SKM-1 (cell line): ENCODE data around the gene ATG4A.

Experiments used
- DNase-seq: peaks from one replicate; lab custom pipeline; 2025; ENCODE audit not compliant: unreplicated experiment; lab: John Stamatoyannopoulos, UW

ATG4A gene

DNA sequence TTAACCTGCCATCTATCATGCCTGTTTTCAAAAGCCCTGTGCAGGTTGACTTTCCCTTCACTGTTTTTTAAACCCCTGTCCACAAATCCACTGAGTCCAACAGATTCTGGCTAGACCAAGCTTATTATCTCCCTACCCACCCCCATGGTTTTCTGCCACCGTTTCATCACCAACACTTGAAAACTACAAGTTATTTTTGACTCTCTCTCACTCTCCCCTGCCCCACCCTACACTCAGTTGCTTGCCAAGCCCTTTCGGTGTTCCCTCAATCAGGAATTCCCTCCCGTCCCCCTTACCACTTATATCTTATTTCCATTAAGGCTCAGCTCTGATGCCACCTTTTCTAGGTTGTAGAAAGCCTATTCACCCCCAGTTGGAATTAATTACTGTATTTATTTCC, 29.7 kb downstream of the ATG4A start:
- no peak for DNase-seq

DNA sequence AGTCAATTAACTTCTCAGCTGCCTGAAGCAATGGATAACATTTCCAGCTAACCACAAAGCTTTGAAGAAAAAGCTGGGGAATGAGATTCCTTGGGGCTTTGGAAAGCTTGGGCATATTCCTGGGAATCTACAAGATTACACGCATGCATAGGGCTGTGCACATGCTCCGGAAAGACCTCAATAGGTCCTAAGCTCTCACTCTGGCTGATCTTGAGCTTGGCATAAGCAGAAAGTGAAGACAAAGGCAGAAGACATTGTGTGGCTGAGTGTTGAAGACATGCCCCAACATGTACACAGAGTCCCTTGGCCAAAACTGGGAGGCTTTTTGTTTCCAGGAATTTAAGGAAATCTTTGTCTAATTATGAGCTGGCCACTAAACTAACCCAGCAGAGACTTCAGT, 31.2 kb downstream of the ATG4A start:
- no peak for DNase-seq

DNA sequence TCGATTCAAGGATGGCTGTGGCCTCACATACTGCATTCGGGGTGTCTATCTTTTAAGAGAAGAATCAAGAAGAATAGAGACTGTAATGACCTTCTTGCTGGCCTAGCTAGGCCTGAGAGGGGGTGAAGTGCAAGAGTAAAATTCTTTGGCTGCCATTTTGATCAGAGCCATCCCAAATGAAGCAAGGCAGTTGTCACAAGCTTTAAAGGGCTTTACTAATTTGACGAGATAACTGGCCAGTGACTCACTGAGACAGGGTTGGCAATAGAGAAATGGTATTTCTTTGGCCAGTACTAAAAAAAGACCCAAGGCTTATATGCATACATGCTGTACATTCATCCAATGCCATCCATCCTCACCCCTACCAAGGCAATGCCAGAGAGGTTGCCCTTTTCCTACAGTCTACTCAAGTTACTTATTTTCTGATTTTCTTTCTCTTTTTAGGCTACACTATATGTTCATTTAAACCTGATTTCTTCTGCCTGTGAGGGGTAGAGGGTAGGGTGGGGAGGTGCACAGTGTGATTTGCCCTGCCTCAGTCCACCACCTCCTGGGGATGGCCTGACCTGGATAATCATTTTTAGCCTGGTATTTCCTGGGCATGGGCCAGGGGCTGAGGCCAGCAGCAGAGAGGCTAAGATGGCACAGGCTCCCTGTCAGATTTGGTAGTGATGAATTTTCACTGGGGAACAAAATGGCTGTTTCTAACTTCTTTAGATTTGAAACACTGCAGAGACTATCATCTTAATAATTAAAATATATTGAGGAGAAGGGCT, 32.2 kb downstream of the ATG4A start:
- no peak for DNase-seq

DNA sequence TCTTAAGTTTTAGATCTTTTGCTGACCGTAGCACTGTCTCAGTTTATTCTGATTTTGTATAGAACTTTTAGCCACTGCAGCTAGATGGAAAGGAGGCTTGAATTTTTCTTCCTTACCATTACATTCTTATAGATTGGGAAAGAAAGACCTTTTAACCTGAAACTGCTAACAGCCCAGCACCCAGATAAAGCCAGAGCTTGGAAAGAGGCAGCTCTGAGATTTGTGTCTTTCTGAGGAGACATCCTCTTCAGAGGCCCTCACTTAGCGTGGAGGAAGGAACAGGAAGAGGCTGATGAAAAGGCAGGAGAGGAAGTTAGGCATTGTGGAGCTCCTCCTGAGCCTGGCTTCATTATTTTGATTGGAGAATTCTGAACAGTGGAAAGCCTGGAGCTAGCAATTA, 35.1 kb downstream of the ATG4A start:
- DNase-seq, result no peak

DNA sequence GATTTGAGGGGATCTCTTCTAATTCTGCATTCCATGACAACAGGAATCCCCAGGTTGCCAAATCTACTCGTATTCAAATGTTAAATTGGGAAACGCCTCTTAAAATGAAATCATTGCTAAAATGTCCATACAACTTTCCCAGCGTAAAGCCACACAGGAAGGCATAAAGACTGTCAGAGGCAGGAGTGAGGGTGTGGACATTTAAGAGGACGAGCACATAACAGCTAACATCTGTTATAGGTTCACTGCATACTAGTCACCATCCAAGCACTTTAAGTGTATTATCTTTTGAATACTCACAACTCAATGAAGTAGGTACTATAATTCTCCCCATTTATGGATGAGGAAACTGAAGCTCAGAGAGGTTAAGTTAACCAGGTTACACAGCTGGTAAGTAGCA, 35.6 kb downstream of the ATG4A start:
- no peak for DNase-seq

DNA sequence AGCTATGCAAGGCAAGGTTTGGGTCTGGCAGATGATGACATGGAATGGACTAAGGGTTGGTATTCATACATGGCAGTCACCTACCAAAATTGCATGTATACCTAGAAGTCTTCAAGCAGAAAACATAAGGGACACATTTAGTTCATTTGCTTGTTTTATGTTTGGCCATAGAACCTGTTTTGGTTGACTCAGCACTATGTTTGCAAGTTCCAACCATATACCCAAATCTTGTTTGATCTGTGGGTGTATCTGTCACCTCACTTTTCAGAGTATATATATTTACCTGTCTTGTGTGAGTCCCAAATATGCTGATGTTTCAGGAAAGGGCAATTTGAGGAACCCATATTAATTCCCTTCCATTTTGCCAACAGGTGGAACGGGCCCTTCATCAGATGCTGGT, 39.3 kb downstream of the ATG4A start:
- DNase-seq, result no peak

DNA sequence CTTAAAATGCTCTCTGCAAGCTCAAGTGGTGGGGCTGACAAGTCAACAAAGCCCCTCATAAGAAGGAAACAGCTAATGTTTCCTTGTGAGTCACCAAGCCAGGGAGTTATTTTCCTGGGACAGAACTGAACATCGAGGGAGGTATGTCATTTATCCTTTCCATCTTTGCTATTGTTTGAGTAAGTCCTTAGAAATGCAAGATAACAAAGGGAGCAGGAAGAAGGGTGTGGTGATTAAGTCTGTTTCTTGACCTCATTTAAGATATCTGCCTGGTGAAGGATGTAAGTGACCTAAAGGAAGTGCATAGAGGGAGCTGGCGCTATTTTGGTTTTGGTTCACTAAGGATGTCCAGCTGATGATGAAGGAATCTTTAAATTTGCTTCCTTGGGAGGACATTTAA, 39.9 kb downstream of the ATG4A start:
- no peak for DNase-seq

DNA sequence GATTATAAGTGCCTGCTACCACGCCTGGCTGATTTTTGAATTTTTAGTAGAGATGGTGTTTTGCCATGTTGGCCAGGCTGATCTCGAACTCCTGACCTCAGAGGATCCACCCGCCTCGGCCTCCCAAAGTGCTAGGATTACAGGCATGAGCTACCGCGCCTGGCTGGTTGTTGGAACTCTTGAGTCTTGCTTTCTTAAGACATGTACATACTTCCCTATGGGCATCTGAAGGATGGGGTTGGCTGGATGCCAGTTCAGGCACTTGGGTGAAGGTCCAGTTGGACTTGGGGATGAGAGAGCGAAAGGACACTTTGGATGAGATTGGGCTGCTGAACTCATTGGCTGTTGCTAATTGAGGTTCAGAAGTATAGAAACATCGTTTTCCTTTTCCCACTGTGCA, 40.5 kb downstream of the ATG4A start:
- DNase-seq, result no peak

DNA sequence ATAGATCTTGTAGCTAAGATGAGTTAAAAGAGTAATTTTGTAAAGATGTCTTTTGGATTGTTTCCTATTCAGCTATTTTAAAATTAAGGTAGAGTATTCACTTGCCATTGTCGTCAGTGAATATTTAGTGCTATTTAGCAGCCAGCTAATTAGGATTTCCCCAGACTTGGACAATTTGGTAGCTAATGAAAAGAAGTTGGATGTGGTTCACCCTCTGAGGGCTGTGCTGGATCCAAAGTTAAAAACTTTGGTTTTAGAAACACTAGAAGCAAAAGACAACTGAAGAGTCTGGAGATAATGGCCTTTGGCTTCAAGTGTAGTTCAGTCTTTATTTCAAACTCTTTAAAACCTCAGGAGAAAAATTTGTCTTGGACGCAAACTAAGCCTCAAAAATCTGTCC, 41.3 kb downstream of the ATG4A start:
- DNase-seq, result no peak

DNA sequence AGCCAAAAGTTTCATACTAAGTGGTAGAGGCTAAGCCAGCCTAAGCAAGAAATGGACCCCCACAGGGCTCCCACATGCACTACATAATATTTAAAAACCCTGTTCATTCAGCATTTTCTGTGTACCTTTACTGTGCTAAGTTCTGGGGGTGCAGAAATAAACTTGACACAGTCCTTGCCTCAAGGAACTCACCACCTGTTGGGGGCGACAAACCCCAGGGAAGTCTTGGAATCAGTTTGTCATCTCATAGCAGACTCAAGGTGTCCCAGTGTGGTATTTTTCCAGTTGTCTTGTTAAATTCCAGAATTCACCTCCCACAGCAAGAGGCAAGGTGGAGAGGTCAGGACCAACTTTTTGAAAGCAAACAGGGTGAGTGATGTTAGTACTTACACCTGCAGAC, 43.1 kb downstream of the ATG4A start:
- no peak for DNase-seq

DNA sequence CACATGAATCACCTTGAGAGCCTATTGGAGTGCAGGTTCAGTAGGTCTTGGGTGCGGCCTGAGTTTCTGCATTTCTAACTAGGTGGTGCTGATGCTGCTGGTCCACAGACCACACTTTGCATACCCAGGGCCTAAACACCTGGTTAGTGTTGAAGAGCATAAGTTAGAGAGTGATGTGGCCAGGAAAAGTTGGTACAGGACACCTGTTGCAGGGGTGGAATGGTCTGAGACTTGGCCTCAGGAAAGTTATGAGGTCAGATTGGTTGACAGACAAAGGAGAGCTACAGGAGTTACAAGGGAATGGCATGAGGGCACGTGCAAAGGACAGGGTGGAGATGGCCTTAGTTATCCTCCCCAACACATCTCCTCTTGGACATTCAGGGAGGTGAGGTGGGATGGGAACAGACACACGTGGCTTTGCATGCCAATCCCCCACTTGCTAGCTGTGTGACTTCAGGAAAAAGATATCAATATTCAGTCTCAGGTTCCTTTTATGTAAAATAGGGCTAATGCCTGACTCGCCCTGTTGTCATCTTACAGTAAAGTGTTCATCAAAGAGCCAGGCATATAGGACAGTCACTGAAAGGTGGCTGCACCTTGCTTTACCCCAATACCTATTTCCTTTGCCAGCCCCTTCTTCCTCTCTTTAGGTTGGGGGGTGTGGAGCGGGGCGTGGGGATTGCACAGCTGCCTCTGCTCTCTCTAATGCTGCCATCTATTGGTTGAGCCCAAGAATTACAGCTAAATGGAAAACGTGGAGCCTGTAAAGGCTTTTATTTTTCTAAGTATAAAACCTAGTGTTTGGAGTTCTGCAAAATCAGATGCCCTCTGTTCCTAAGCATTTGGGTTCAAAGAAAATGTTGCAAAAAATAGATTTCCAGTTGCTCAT, 47.5 kb downstream of the ATG4A start:
- peak; percentile 0 for DNase-seq

DNA sequence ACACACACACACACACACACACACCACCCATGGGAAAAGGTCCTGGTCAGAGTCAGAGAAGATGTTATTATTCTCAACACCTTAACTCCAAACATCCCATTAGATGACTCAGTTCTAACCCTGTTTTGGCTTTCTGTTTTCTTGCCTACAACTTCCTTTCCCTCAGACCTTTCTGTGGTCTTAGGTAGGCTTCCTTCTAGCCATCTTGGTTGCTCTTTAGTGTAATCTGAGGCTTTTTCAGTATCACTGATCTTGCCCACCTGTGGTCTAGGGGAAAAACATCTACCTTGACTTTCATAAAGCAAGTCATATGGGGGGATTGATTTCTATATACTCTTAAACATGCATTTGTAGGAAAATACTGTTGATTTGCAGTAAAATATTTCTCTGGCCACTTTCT, 56.9 kb downstream of the ATG4A start:
- no peak for DNase-seq

DNA sequence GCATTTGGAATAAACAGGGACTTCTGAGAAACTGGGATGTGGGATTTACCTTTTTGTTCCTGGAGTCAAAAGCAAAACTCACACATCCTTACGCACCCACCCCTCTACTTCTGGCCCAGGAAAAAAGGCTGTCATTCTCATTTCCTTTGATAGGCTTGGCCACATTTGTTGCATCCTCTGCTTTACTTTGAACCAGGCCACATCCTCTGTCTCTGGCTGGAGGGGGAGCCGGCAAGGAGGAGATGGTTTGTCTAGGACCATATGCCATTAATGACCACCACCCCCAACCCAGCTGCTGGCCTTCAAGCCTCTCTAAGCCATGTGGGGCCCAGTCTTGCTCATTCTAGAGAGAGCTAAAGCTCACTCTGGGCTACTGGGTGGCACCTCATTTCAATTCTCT, 64.5 kb downstream of the ATG4A start:
- no peak for DNase-seq

DNA sequence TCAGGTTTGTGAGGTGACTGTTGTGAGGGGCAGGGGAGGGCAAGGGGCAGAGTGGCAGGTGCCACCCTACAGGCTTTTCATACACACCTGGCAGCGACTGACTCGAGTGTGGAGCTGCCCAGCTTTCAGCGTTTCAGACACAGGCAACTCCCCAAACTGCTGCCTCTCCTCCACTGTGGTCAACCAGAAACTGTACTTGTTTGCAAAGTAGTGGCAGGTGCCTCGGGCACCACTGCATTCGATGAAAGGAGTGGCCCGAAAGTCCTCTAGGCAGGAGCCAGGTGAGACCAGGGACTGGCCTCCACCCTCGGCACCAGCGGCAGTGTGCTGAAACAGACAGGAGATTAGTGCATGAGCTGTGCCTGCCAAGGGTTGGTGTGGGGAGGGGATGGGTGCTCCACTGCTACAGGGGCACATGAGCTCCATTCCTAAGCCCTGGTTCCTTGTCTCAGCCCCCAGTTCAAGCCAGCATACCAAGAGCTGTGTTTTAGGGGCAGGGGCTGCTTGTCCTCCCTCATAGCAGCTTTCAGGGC, 65.4 kb downstream of the ATG4A start:
- DNase-seq, result no peak

DNA sequence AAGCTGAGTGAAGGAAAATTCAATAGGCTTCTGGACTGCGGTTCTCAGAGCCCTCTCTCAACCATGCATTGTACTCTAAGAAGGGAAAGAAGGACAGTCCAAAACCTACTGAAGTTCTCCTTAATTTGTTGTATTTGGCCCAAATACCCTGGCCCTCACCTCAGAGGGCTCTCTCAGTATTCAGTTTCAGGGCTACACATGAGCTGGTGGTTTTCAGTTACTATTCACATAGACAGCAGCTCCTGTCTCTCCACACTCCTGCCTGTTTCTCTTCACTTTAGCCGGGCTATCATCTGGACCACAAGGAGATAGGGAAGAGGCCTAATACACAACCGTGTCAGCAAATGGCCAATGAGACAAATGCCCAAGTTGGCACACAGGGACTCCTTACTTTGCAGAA, 66.0 kb downstream of the ATG4A start:
- DNase-seq, result no peak

DNA sequence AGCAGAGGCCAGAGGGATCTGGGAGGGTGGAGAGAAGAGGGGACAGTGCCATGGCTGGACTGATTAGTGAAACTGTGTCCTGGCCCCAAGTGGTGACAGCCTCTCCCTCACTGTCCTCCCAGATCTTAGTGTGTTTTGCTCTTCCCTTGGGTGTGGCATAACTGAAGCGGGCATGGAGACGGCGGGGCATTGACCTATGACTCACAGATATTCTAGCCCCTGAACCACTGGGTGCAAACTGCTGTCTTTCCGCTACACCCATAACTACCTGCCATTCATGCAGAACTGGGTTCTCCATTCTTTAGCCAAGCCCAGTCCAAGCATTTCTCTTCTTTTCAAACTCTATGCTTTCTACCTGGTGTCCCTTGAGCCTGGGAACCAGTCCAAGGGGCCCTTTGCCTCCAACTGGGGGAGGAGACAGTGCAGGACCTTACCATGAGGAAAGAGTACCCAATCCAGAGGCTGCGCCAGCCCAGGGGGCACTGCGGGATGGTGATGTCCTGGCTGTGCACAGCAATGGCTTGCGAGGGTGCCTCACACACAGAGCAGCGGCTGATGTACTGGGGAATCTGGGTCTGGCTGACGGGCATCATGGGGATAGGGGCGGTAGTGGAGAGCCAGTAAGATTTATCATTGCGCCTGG, 67.6 kb downstream of the ATG4A start:
- no peak for DNase-seq

DNA sequence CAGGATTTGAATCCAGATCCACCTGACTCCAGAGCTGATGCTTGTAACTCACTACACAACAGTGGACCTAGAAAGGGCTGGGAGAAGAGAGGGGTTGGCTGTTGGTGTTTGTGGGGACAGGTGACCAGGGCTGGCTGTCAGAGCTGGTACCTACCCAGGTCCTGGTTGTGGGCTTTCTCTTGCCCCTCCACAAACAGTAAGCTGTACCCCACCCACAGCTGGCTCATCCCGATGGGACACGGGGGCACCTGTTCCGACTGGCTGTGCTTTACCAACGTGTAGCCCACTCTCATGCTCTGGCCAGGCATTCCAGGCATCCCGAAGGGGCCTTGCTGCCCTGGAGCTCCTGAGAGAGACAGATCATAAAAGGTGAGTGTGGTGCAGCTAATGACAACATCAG, 68.7 kb downstream of the ATG4A start:
- DNase-seq, result no peak

DNA sequence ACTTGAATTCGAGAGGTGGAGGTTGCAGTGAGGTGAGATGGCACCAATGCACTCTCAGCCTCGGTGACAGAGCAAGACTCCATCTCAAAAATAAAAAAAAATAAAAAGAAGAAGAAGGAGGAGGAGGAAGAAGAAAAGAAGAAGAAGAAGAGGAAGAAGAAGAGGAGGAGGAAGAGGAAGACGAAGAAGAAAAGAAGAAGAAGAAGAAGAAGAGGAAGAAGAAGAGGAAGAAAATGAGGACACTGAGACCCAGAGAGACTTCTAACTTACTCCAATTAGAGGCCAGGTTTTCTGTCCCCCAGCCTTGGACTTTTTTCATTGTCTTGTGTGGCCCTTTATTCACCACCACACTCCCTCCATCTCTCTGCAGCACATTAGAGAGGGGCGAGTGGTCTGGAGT, 70.7 kb downstream of the ATG4A start:
- no peak for DNase-seq

DNA sequence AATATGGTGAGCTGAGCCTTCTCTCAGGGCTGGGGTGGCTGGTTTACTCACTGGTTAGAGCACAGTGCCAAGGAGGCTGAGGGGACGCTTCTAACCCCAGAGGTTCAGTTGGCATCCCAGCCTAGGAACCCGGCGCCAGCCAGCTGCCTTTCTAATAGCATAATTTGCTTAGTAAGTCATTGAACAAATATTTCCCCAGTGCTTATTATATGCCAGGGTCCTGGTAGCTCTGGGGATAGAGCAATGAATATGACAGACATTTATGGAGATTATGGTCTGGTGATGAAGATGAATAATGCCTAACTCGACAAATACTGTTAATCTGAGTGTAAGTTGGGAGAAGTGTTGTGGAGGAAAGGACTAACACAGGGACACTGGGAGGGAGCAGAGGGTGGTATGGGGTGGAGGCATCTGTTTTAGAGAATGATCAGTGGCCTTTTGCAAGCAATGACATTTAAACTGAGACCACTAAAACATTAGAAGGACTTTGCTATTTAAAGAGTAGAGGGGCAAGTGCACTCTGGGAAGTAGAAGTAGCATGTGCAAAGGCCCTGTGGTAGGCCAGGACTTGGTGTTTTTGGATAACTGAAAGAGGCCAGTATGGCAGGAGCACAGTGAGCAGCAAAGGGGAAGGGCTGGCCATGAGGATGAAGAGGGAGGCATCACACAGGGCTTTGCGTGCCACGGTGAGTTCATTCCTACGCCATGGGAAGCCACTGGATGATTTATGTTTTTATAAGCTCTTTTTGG, 71.9 kb downstream of the ATG4A start:
- DNase-seq, result no peak

DNA sequence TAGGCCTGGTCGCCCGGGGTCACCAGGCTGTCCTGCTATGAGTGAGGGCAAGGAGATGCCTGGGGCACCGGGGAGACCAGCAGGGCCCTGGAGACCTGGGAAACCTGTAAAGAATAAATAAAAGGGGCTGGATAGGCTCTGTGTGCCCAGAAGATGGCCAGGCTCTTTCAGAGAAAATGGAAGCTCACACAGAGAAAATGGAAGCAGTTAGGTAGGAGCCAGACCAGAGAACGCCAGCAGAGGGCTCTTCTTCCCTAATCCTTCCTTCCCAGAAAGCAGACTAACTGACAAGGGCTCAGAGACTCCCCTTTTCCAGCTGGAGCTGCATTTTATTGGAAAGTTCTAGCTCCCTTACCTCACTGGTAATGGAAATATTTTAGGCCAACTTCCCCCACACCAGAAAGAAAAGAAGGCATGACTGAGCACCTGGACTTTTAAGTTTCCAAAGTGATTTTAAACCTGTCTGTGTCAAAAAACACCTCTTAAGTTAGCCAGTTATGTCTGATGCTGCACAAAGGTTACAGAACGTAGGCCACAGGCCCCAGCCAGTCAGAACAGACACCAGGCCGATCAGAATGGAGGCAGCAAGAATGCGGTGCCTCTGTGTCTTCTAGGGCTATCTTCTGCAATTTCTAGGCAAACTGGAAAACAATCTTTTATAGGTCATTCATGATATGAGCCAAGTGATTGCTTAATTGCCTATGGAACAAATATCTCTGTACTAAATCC, 74.0 kb downstream of the ATG4A start:
- no peak for DNase-seq
